GM19397 (cell line): ENCODE data around the gene MAP3K5.
"Not testable (repeated sequence)": the region's sequence is repeated elsewhere in the genome, so short reads cannot be mapped to it uniquely, and the experiment has no call there.

Experiments
- ATAC-seq: cut with Tn5 transposase; IDR thresholded peaks from one replicate; pipeline ENCODE4 v1.9.1; 2021; ENCODE audit warnings: mild to moderate bottlenecking, moderate library complexity; ENCODE audit not compliant: unreplicated experiment

Gene MAP3K5

GRCh38 chr6:136612666-136613389, 179.4 kb downstream of the MAP3K5 start:
- ATAC-seq: no peak

- ATAC-seq: no peak
These were observed 180.5 kb downstream of the MAP3K5 start for GRCh38 chr6:136611746-136612145.

GRCh38 chr6:136611133-136611532, 181.1 kb downstream of the MAP3K5 start:
- no peak for ATAC-seq

GRCh38 chr6:136609873-136610706, 182.2 kb downstream of the MAP3K5 start:
- ATAC-seq: no peak

- ATAC-seq: no peak
These were observed 183.3 kb downstream of the MAP3K5 start for GRCh38 chr6:136608991-136609390.

GRCh38 chr6:136607932-136608772, 184.1 kb downstream of the MAP3K5 start:
- ATAC-seq: peak; percentile 97

- ATAC-seq: no peak
These were observed 184.9 kb downstream of the MAP3K5 start for GRCh38 chr6:136607204-136607931.

GRCh38 chr6:136604928-136605510, 187.3 kb downstream of the MAP3K5 start:
- ATAC-seq: no peak

- no peak for ATAC-seq
These were observed 187.9 kb downstream of the MAP3K5 start for GRCh38 chr6:136604328-136604825.

GRCh38 chr6:136600818-136601217, 191.5 kb downstream of the MAP3K5 start:
- no peak for ATAC-seq

- ATAC-seq: no peak
These were observed 192.8 kb downstream of the MAP3K5 start for GRCh38 chr6:136599329-136600011.

- ATAC-seq: no peak
These were observed 194.2 kb downstream of the MAP3K5 start for GRCh38 chr6:136598048-136598447.

- ATAC-seq: no peak
These were observed 197.6 kb downstream of the MAP3K5 start for GRCh38 chr6:136594671-136595070.

GRCh38 chr6:136593748-136594490, 198.4 kb downstream of the MAP3K5 start:
- peak; percentile 94 for ATAC-seq

- ATAC-seq: no peak
These were observed 199.2 kb downstream of the MAP3K5 start for GRCh38 chr6:136592930-136593673.

GRCh38 chr6:136591617-136592016, 200.7 kb downstream of the MAP3K5 start:
- no peak for ATAC-seq

- not testable (repeated sequence) for ATAC-seq
These were observed 201.4 kb downstream of the MAP3K5 start for GRCh38 chr6:136590846-136591245.

- no peak for ATAC-seq
These were observed 204.8 kb downstream of the MAP3K5 start for GRCh38 chr6:136587527-136587926.
